Kidney (tissue), 14 donors: ENCODE results near the gene GALNT18. TPM values are rescaled to one million over a fixed set of nuclear protein-coding genes. Genes with fewer than 3 reads are reported as not detected.
A peak's percentile ranks its signal among the peaks of the same experiment; 100 is the strongest.

Experiments used
- DNase-seq, 5 donors: peaks; one replicate each; pipeline ENCODE4 v3.0.0-alpha.2; 2013 to 2020
- FAIRE-seq: peaks from 2 replicates; lab custom pipeline; 2012; peaks lifted over from hg19 to GRCh38; lab: Jason Lieb, UNC
- H3K27ac ChIP-seq, 2 donors: one replicate each; pipeline ENCODE4 v1.7.0; 2013; ENCODE audit warnings: low read depth in 2 of 2, low read length in 2 of 2, inconsistent platforms in 1 of 2
- H3K27me3 ChIP-seq: one replicate; pipeline ENCODE4 v1.7.1; 2013; ENCODE audit warnings: low read length, inconsistent platforms; ENCODE audit not compliant: control insufficient read depth, insufficient read depth
- H3K36me3 ChIP-seq, 3 donors: one replicate each; pipeline versions ENCODE4 v1.7.0 to v1.7.1; 2013; ENCODE audit warnings: low read length in 3 of 3, control low read depth in 1 of 3, inconsistent platforms in 1 of 3; ENCODE audit not compliant: insufficient read depth in 3 of 3, control insufficient read depth in 2 of 3
- H3K4me1 ChIP-seq, 3 donors: one replicate each; pipeline versions ENCODE4 v1.7.0 to v1.7.1; 2013; ENCODE audit warnings: low read length in 3 of 3, inconsistent platforms in 1 of 3, low read depth in 1 of 3; ENCODE audit not compliant: control insufficient read depth in 2 of 3, insufficient read depth in 2 of 3
- H3K4me3 ChIP-seq, 3 donors: one replicate each; pipeline versions ENCODE4 v1.7.0 to v1.8.1; 2013; ENCODE audit warnings: low read length in 3 of 3, control low read depth in 1 of 3, inconsistent platforms in 1 of 3
- H3K9ac ChIP-seq, 3 donors: one replicate each; pipeline versions ENCODE4 v1.7.0 to v1.7.1; 2013; ENCODE audit warnings: low read length in 3 of 3, control low read depth in 1 of 3, inconsistent platforms in 1 of 3
- H3K9me3 ChIP-seq, 3 donors: one replicate each; pipeline versions ENCODE4 v1.7.0 to v1.7.1; 2013; ENCODE audit warnings: low read length in 3 of 3, control low read depth in 1 of 3, inconsistent platforms in 1 of 3; ENCODE audit not compliant: control insufficient read depth in 2 of 3, insufficient read depth in 1 of 3
- intact Hi-C: fragments of 100-400 bp; cut with DNase I; formaldehyde crosslinking; loops from one replicate; pipeline ENCODE4 v1.11.1; 2022
- polyA plus RNA-seq: library from polyadenylated mRNA; stranded (reverse); fragments of 350-450 nt; fragmentation: Illumina TruSeq; extraction: RNeasy Lipid Tissue Mini Kit (QIAGEN cat#74804); gene quantifications from one replicate; pipeline ENCODE4 v1.2.3, GENCODE V29; 2014; ENCODE audit warnings: low read depth, low replicate concordance; ENCODE audit not compliant: insufficient read depth
- total RNA-seq: library from RNA; stranded (reverse); fragmentation: NEBNext Ultra II Directional; extraction: Animal tissue kit (Norgen Biotek cat#: 25700); gene quantifications from one replicate; pipeline ENCODE4 v1.2.1, GENCODE V29; 2021
- TF ChIP-seq, protein P1 (sequence below): IDR thresholded peaks from 3 replicates; pipeline ENCODE4 v1.5.1; 2012; ENCODE audit warnings: mild to moderate bottlenecking, moderate library complexity, borderline replicate concordance; ENCODE audit not compliant: insufficient read depth; ENCODE audit errors: extremely low read depth
- donor health status: control.
- donor health status: control.
- donor health status: control.
- donor health status: control.
- donor health status: control.
- donor health status: DM: yes; HTN: yes; CAD: no.
- donor health status: Normal renal cell carcinoma (clear cell type).

Gene GALNT18
- total and polyA plus RNA-seq, 2 donors from 2014 or later: 27.2 to 42.1 TPM

GRCh38 chr11:11604370-11604990 lies 17.3 kb downstream of the GALNT18 start:
- Histone ChIP-seq H3K36me3 (no peaks in the 10 kb centered on the region), H3K4me1 (peaks cover 0 to 13% (median 3%) of the 10 kb centered on the region in 3 donors), H3K27me3 (no peaks in the 10 kb centered on the region), H3K9ac (no peak overlapping the region), H3K27ac (peak overlapping the region in 1 of 2 donors; percentile 63), H3K9me3 (no peaks in the 10 kb centered on the region), H3K4me3 (peak overlapping the region in 1 of 3 donors; percentile 11)
- TF ChIP-seq, protein P1, sequence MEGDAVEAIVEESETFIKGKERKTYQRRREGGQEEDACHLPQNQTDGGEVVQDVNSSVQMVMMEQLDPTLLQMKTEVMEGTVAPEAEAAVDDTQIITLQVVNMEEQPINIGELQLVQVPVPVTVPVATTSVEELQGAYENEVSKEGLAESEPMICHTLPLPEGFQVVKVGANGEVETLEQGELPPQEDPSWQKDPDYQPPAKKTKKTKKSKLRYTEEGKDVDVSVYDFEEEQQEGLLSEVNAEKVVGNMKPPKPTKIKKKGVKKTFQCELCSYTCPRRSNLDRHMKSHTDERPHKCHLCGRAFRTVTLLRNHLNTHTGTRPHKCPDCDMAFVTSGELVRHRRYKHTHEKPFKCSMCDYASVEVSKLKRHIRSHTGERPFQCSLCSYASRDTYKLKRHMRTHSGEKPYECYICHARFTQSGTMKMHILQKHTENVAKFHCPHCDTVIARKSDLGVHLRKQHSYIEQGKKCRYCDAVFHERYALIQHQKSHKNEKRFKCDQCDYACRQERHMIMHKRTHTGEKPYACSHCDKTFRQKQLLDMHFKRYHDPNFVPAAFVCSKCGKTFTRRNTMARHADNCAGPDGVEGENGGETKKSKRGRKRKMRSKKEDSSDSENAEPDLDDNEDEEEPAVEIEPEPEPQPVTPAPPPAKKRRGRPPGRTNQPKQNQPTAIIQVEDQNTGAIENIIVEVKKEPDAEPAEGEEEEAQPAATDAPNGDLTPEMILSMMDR: no peak
- FAIRE-seq (no peak), DNase-seq (peak in 3 of 5 donors; percentile 27 to 66 (median 64))
- intact Hi-C loops: no loop called here

DNA sequence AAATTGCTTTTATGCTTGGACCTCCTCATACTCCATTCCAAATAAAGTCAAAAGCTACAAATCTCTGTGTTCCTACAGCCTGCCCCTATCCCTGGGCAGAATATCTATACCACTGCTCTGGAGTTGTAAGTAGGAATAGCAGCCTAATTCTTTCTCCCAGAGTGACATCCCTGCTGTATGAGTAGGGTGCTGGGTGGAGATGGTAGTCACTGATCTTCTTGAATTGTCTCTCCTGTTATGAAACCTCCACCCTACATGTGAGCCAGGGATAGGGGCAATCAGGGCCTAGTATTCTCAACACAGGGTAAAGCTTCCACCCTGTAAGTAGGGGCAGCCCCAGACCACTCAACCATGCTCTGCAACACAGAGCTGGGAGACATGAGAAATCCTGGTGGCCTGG lies 19.8 kb downstream of the GALNT18 start:
- H3K27me3 ChIP-seq: no peaks in the 10 kb centered on the region
- no peaks in the 10 kb centered on the region for H3K36me3 ChIP-seq
- intact Hi-C loops: no loop called here
- TF ChIP-seq, protein P1: no peak
- peaks cover 0 to 10% (median 0%) of the 10 kb centered on the region in 3 donors for H3K4me1 ChIP-seq
- no peaks in the 10 kb centered on the region for H3K9me3 ChIP-seq
- DNase-seq: no peak
- H3K9ac ChIP-seq: no peak overlapping the region
- H3K4me3 ChIP-seq: no peak overlapping the region
- no peak overlapping the region for H3K27ac ChIP-seq
- FAIRE-seq: no peak

DNA sequence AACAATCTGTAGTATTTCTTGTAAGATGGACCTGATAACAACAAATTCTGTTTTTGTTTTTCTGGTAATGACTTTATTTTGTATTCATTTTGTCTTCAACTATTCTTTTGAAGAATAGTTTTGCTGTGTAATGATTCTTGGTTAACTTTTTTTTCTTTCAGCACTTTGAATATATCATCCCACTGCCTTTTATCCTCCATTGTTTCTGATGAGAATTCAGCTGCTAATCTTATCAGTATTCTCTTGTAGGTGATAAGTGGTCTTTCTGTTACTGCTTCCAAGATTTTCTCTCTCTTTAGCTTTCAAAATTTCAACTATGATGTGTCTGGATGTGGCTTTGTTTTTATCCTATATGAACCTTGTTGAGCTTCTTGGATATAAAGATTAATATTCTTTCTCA lies 21.5 kb downstream of the GALNT18 start:
- H3K27me3 ChIP-seq: no peaks in the 10 kb centered on the region

More for the DNA sequence above, 21.5 kb downstream of the GALNT18 start:
- FAIRE-seq (no peak), DNase-seq (no peak)
- Histone ChIP-seq H3K9me3 (no peaks in the 10 kb centered on the region), H3K4me3 (no peak overlapping the region), H3K4me1 (peaks cover 0 to 7% (median 0%) of the 10 kb centered on the region in 3 donors), H3K36me3 (no peaks in the 10 kb centered on the region), H3K9ac (no peak overlapping the region), H3K27ac (no peak overlapping the region)
- TF ChIP-seq, protein P1: no peak
- intact Hi-C loops: no loop called here
